CD1c-positive myeloid dendritic cell (primary cell): Measurements from ENCODE around the gene RAPGEF2.
"Not testable (repeated sequence)": the region's sequence is repeated elsewhere in the genome, so short reads cannot be mapped to it uniquely, and the experiment has no call there.

Source experiments
- DNase-seq: peaks from one replicate; pipeline ENCODE4 v3.0.0-alpha.2; 2016; ENCODE audit errors: extremely low spot score

Gene RAPGEF2

DNA sequence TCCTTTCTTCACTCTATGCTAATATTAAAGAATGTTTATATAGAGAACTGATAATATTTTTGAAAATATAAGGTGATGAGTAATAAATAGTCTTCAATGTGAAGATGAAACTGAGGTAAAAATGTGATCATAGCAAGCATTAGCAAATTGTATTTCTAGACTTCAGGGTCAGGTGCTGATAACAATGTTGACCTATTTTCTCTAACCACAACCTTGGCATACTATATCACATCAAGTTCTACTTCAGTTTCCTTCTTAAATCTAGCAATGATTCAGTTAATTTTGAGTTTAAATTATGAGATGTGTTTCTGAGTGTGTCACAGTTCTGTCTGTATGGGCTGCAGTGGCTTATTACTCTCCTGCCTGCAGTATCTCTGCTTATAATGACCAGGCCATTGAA, 209.4 kb downstream of the RAPGEF2 start:
- no peak for DNase-seq

DNA sequence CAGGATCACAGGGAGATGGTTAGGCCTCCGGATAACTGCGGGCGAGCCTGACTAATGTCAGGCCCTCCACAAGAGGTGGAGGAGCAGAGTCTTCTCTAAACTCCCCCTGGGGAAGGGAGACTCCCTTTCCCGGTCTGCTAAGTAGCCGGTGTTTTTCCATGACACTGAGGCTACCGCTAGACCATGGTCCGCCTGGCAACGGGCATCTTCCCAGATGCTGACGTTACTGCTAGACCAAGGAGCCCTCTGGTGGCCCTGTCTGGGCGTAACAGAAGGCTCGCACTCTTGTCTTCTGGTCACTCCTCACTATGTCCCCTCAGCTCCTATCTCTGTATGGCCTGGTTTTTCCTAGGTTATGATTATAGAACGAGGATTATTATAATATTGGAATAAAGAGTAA, 213.0 kb downstream of the RAPGEF2 start:
- DNase-seq = not testable (repeated sequence)

DNA sequence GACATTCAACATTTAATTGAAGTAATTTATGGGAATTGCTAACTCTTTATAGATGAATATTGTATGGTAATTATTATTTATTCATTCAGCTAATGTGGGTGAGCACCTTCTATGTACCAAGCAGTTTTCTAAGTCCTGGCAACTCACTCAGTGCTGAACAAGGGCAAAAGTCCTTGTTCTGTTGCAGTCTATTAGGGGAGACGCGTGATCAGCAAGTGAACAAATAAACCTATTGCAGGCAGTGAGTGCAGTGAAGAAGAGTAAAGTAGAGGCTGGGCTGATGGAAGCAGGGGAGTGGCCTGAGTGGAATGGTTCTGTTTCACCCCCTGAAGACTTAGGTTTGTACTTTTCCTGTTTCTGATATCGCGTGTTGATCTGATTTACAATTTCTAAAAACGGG, 214.3 kb downstream of the RAPGEF2 start:
- no peak for DNase-seq

DNA sequence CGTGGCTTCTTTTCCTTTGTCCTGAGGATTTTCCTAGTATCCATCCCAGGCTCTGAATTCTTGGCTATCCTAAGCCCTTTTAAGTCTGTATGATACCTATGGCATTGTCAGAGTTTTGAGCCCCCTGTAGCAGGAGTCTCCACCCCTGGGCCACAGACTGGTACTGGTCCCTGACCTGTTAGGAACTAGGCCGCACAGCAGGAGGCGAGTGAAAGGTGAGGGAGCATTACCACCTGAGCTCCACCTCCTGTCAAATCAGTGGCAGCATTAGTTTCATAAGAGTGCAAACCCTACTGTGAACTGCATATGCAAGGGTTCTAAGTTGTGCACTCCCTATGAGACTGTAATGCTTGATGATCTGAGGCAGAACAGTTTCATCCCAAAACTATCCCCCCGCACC, 216.1 kb downstream of the RAPGEF2 start:
- no peak for DNase-seq

DNA sequence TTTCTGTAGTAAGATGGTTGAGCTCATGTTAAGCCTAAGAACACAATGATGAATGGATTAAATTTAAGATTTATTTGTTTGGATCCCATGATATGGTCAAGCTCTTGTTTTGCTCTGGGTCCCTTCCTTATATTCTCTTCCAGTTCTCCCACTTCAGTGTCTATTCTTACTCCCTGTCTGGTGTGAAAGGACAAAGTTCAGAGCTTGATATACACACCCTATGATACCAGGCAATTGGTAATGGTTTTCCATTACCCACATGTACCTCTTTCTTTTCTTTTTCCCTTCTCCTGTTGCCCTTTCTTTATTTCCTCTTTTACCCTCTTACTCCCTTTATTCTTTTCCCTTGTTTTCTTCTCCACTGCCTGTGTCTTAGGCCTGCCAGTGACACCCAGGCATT, 223.6 kb downstream of the RAPGEF2 start:
- no peak for DNase-seq

DNA sequence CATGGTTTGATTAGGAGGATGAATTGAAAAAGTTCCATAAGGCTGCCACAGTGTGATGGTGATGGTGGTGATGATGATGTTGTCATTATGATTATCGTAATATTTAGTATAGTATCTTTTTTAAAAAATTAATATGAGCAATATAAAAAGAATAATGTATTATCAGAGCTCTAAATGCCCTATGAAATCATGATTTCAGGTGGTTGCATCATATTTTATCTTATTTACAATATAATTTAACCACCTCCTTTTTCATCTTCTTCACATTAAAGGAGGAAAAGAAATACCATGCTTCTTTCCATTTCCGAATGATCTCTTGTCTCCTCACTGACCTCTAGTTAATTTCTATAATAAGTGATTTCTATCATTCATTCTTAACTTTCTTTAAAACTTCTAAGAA, 225.9 kb downstream of the RAPGEF2 start:
- no peak for DNase-seq

DNA sequence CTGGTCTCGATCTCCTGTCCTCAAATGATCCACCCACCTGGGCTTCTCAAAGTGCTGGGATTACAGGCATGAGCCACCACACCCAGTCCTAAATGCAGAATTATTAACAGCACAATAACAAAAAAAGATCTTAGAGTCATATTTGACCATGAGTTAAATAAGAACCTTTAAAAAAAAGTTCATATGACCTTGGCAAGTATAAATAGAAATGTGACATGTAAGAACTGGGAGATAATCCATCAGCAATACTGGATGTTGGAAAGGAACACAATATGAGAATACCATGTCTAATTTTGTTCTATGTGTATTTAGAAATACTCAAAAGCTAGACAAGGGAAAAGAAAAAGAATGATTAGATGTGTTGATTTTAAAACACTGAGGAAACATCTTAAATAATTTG, 231.6 kb downstream of the RAPGEF2 start:
- no peak for DNase-seq

DNA sequence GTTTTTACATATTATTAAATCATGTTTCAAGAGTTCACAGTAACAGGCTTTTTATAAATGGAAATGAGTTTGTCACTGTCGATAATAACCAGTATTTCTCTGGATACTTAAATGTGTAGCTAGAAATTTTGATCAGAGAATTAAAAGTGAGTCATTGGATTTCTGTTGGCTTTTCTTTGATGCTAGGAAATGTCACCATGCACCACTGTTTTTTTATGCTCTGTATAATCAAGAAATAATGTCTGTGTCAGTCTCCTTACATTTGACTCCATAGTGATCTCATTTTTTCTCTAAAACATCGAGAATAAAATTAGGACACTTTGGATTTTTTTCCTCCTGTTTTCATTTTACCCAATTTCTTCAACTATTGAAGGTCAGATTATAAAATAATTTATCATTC, 234.2 kb downstream of the RAPGEF2 start:
- no peak for DNase-seq

DNA sequence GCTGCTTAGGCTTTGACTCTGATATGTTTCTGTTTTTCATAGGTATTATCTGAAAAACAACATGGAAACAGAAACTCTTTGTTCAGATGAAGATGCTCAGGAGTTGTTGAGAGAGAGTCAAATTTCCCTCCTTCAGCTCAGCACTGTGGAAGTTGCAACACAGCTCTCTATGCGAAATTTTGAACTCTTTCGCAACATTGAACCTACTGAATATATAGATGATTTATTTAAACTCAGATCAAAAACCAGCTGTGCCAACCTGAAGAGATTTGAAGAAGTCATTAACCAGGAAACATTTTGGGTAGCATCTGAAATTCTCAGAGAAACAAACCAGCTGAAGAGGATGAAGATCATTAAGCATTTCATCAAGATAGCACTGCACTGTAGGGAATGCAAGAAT, 238.6 kb downstream of the RAPGEF2 start:
- DNase-seq = no peak

DNA sequence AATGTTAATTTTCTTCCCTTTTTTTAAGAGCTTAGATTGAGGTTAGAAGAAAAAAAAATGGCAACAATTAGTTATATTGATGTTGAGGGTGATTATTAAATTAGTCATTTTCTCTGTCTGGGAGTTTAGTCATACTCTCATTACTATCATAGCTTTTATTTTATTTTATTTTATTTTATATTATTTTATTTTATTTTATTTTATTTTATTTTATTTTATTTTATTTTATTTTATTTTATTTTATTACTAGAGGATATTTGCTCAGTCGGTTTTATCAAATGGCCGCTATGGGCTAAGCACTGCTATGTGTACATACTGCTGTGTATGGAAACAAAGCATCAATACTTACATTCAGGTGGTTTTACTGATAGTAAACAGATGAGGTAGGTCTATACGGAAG, 239.5 kb downstream of the RAPGEF2 start:
- DNase-seq = no peak

DNA sequence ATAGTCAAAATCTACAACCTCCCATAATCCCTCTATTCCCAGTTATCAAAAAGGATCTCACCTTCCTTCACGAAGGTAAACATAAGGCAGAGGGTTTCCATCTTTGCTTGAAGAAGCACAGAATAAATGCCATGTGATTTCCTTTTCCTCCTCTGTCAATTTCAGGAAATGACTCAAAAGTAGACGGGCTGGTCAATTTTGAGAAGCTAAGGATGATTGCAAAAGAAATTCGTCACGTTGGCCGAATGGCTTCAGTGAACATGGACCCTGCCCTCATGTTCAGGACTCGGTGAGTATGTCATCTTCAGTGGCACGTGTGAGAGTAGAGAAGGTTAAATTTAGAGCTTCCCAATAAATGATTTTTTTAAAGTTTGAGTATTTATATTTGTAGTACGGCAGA, 240.2 kb downstream of the RAPGEF2 start:
- peak; percentile 43 for DNase-seq

DNA sequence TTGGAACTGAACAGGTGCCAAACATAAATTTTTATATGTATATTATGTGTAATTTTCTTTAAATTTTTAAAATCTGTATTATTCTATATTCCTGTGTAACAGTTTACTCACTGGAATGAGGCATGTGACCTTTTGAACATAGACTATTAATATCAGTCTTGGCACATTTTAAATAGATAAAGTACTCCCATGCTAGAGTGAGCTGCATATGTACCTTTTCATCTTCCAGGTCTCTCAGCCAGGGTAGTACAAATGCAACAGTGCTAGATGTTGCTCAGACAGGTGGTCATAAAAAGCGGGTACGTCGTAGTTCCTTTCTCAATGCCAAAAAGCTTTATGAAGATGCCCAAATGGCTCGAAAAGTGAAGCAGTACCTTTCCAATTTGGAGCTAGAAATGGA, 242.0 kb downstream of the RAPGEF2 start:
- no peak for DNase-seq

DNA sequence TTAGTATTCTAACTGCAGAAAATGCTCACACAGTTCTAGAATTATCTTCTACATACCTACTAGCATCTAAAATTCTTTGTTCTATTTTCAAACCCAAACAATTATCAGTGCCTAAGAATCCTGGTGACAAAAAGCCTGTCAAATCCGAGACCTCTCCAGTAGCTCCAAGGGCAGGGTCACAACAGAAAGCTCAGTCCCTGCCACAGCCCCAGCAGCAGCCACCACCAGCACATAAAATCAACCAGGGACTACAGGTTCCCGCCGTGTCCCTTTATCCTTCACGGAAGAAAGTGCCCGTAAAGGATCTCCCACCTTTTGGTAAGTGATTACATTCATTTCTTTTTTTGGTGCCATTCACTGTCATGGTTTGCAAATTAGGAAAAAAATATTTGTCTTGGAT, 243.8 kb downstream of the RAPGEF2 start:
- DNase-seq = no peak

DNA sequence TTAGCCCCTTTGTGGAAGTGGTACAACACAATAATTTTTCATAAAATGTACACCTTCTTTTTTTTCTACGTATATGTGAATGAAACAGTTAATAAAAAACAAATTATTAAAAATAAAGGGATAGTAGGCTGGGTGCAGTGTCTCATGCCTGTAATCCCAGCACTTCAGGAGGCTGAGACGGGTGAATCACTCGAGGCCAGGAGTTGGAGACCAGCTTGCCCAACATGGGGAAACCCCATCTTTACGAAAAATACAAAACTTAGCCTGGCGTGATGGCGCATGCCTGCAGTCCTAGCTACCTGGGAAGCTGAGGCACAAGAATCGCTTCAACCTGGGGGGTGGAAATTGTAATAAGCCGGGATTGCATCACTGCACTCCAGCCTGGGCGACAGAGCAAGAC, 244.9 kb downstream of the RAPGEF2 start:
- no peak for DNase-seq

DNA sequence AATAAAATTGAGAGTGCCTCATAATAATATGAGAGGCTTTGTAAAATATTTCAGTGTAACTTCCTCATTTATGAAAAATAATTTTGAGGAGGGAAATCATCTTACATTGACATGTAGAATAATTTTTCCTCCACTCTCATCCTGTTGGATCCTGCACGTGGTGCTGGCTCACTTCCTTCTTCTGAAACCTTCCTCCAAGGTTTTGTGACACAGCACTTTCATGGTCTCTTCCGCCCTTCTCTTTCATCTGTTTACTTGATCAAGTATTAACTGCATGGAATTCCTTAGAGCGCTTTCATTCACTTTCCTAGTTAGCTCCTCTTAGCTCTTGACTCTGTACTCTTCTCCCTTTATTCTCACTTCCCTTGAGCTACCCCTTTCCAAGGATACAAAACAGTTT, 246.5 kb downstream of the RAPGEF2 start:
- no peak for DNase-seq

DNA sequence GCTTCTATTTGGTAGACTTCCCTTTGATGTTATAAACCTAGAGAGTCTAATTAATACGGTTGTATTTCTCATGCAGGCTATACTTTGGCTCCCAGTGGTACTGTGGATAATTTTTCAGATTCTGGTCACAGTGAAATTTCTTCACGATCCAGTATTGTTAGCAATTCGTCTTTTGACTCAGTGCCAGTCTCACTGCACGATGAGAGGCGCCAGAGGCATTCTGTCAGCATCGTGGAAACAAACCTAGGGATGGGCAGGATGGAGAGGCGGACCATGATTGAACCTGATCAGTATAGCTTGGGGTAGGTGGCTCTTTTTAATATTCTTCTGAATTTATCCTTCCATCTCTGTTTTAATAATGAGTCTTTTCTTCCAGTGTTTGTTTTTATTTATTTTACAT, 249.7 kb downstream of the RAPGEF2 start:
- no peak for DNase-seq

DNA sequence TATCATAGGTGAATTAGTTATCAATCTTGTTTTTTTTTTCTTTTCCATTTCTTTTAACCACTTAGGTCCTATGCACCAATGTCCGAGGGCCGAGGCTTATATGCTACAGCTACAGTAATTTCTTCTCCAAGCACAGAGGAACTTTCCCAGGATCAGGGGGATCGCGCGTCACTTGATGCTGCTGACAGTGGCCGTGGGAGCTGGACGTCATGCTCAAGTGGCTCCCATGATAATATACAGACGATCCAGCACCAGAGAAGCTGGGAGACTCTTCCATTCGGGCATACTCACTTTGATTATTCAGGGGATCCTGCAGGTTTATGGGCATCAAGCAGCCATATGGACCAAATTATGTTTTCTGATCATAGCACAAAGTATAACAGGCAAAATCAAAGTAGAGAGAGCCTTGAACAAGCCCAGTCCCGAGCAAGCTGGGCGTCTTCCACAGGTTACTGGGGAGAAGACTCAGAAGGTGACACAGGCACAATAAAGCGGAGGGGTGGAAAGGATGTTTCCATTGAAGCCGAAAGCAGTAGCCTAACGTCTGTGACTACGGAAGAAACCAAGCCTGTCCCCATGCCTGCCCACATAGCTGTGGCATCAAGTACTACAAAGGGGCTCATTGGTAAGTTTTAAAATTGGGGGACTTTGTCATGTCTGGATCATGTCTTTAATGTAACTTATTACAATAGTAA, 250.7 kb downstream of the RAPGEF2 start:
- DNase-seq = no peak

DNA sequence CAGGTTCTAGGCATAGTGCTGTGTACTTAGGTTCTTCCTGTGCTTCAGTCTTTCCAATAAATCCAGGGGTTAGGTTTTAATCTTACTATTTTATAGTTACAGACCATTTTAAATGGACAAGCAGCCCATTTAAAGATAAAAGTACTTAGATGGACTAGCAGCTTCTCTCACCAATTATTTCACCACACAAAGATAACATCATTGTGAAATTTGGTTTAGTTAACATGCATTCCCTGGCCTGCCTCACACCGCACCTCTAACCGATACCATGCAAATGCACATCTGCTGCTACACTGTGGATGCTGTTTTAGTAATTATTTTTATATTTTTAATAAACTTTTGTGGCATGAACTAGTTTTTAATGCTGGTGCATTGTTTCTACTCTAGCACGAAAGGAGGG, 252.6 kb downstream of the RAPGEF2 start:
- DNase-seq = no peak

DNA sequence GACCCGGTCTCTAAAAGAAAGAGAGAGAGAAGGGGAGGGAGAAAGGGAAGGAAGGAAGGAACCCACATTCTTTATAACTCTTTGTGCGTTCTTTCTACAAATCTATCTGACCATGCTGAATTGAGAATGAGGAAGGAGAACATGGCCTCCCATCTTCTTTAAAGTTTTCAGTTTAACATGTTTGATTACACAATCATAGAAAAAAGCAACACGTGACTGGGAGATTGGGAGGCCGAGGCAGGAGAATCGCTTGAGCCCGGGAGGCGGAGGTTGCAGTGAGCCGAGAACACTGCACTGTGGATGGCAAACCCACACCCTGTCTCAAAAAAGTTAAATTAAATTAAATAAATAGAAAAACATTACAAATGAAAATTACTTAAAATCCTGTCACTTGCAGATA, 254.5 kb downstream of the RAPGEF2 start:
- DNase-seq = no peak

DNA sequence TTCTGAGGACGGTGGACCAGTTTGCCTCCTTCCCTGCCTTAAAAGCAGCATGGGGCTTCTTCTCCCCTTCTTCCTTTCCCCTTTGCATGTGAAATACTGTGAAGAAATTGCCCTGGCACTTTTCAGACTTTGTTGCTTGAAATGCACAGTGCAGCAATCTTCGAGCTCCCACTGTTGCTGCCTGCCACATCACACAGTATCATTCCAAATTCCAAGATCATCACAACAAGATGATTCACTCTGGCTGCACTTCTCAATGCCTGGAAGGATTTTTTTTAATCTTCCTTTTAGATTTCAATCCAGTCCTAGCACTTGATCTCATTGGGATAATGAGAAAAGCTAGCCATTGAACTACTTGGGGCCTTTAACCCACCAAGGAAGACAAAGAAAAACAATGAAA, 255.3 kb downstream of the RAPGEF2 start:
- no peak for DNase-seq

DNA sequence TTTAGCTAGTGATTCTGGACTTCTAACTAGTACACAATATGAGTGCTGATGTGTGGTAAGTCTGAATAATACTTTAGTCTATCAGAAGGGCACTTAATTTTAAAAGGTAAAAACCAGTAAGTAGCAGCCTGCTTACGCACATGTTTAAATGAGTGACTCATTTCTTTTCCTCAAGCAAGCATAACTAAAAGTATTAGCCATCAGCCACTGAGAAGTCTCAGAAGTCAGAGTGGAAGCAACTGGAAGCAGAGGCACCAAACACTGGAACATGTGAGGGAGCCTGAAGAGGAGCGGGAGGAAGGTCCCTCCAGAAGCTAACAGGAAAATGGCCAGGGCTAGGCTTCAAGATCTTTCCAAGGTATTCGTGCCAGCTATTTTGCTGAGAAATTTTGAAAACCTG, 257.7 kb downstream of the RAPGEF2 start:
- no peak for DNase-seq

DNA sequence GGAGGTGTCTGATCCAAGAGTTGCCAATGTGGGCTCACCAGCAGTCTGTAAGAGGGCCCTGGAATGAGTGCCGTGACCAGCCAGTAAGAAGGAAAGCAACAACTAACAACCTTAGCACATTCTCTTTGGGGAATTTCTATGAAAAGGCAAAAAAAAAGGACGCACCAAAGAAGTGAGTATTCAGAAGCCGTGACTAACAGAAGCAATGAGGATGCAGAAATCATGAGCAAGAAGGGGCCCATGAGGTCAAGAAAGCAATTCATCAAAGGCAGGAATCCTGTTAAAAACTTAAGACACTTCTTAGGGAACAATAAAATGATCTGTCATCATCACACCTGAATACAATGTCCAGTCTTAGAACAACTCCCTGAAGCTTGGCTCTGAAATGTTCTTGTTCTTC, 260.5 kb downstream of the RAPGEF2 start:
- no peak for DNase-seq

DNA sequence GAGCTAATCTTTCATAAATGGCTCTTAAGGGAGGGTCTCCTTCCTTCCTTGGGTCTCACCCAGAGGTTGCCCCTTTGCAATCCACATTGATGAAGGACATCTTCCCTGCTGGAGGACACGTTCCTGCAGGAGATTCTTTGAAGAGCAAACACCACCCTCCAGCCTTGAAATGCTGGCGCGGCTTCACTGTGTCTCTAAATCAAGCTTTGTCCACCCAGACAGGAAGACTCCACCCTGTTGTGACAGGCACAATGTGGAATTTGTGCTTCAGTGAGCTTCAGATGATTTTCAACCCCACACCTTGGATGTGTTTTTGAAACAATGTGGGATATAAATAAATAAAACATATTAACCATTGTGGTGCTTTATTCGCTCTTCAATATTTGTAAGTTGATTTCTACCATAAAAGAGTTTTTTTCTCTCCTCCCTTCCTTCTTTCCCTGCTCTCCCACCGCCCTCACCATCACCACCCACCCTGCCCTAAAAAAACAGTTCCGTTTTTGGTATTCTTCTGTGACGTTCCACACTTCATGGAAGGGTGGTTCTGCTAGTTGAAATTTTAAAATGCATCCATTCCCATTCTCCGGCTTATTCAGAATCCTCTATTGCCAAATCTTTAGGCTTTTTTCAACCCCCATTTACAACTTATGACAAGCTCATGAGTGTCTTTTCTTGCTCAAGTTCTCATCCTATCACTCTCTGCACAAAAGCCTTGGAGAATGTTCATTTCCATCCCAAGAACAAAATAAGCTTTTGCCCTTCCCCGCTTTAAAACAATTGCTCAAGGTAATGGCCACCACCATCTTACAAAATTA, 264.3 kb downstream of the RAPGEF2 start:
- no peak for DNase-seq

DNA sequence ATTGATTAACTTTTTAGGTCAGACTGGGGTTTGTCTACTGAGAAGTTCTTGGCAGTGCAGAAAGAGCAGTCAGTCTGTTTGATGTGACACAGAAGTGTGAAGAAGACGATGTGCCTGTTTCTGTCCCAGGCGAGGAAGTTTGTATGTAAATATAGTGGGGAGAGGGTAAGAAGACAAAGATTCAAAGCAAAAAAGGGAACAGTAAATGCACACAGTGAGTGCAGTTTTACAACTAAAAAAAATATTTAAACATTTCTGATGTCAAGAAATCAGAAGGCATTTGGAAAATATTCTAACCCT, 264.9 kb downstream of the RAPGEF2 start:
- no peak for DNase-seq
